HepG2 (cell line): Measurements from ENCODE around the gene CMKLR1. TPM values are rescaled to one million over a fixed set of nuclear protein-coding genes. Genes with fewer than 3 reads are reported as not detected.

ENCODE experiments used
- ATAC-seq: fragments of 200-7000 bp; cut with Tn5 transposase; 3 replicates; pipeline ENCODE4 v1.9.1; 2020; ENCODE audit warnings: mild to moderate bottlenecking, moderate library complexity
- BruUV-seq: library from RNA; stranded (reverse); fragments of 400-500 nt; replicated peaks from 2 replicates; lab custom pipeline; 2021; lab: Mats Ljungman, UMichigan
- CTCF ChIA-PET: fragments of 300-600 bp; formaldehyde crosslinking; extraction: SDS; loops from one replicate; lab custom pipeline; 2021; ENCODE audit warnings: low total read pairs, inconsistent platforms, low intra/inter-chr PET ratio; lab: Yijun Ruan, JAX
- POLR2A ChIA-PET: fragments of 350-600 bp; sonication (Branson Sonifier 250); formaldehyde crosslinking; loops from one replicate; lab custom pipeline; 2020; ENCODE audit warnings: antibody characterized with exemption, inconsistent platforms; lab: Yijun Ruan, JAX
- DNase-seq: peaks from one replicate; pipeline ENCODE4 v3.0.0-alpha.2; 2015; ENCODE audit warnings: low spot score
- FAIRE-seq: peaks from 3 replicates; lab custom pipeline; 2011; peaks lifted over from hg19 to GRCh38; lab: Jason Lieb, UNC
- H2AFZ ChIP-seq: one replicate; pipeline ENCODE4 v1.6.1; 2011; ENCODE audit warnings: low read length, inconsistent platforms
- H3K27ac ChIP-seq: fragments of 300-600 bp; 3 replicates; pipeline ENCODE4 v1.8.0; 2011; ENCODE audit warnings: mixed run types, mild to moderate bottlenecking, mixed read lengths, low read length, inconsistent platforms; ENCODE audit not compliant: insufficient read depth; ENCODE audit errors: extremely low read length
- H3K27me3 ChIP-seq, 2 experiments: fragments of 200-600 bp in 1 of 2; 2 replicates in 1 of 2; 3 replicates in 1 of 2; pipeline versions ENCODE4 v1.6.0 to v1.8.0; 2011; ENCODE audit warnings: low read length in 2 of 2, mild to moderate bottlenecking in 2 of 2, moderate library complexity in 2 of 2, inconsistent platforms in 1 of 2; ENCODE audit not compliant: insufficient read depth in 2 of 2, control insufficient read depth in 1 of 2
- H3K36me3 ChIP-seq, 2 experiments: fragments of 200-600 bp in 1 of 2; replicated peaks in 1 of 2; 2 replicates in 1 of 2; 3 replicates in 1 of 2; pipeline versions ENCODE4 v1.5.1 to v1.8.0; 2011; ENCODE audit warnings: low read length in 2 of 2, inconsistent platforms in 1 of 2; ENCODE audit not compliant: insufficient read depth in 2 of 2, control insufficient read depth in 1 of 2
- H3K4me1 ChIP-seq: 2 replicates; pipeline ENCODE4 v1.5.1; 2012; ENCODE audit warnings: low read length, inconsistent platforms; ENCODE audit not compliant: insufficient read depth
- H3K4me2 ChIP-seq: 2 replicates; pipeline ENCODE4 v1.6.0; 2011; ENCODE audit warnings: low read depth, low read length, inconsistent platforms
- H3K4me3 ChIP-seq, 3 experiments: fragments of 200-600 bp in 1 of 3; sonication (generic), shearing (Covaris generic) in 1 of 3; replicated peaks in 1 of 3; 2 replicates each; pipeline ENCODE4 v1.5.1; 2011 to 2016; ENCODE audit warnings: low read length in 3 of 3, inconsistent platforms in 2 of 3, low read depth in 2 of 3, mild to moderate bottlenecking in 2 of 3, control low read depth in 1 of 3, mixed read lengths in 1 of 3; ENCODE audit not compliant: insufficient read depth in 1 of 3
- H3K79me2 ChIP-seq: one replicate; pipeline ENCODE4 v1.6.1; 2011; ENCODE audit warnings: low read length, inconsistent platforms; ENCODE audit not compliant: insufficient read depth
- H3K9ac ChIP-seq: 2 replicates; pipeline ENCODE4 v1.6.0; 2011; ENCODE audit warnings: mild to moderate bottlenecking, low read depth, low read length, inconsistent platforms; ENCODE audit not compliant: insufficient read depth
- H3K9me3 ChIP-seq: 2 replicates; pipeline ENCODE4 v1.5.1; 2012; ENCODE audit warnings: mild to moderate bottlenecking, low read length
- H4K20me1 ChIP-seq: 2 replicates; pipeline ENCODE4 v1.6.0; 2011; ENCODE audit warnings: inconsistent platforms, mild to moderate bottlenecking, low read length, moderate library complexity; ENCODE audit not compliant: insufficient read depth
- AHDC1 ChIP-seq: sonication (generic); formaldehyde crosslinking; IDR thresholded peaks from 2 replicates; pipeline ENCODE4 v1.5.1; 2020; ENCODE audit warnings: mild to moderate bottlenecking, missing genetic modification reagents, borderline replicate concordance
- FOXM1 ChIP-seq: sonication (generic); formaldehyde crosslinking; IDR thresholded peaks from 2 replicates; pipeline ENCODE4 v1.5.0; 2020; ENCODE audit warnings: missing genetic modification reagents
- HNF4A ChIP-seq: sonication (generic); formaldehyde crosslinking; IDR thresholded peaks from 2 replicates; pipeline ENCODE4 v1.4.0; 2020; ENCODE audit warnings: missing genetic modification reagents
- JDP2 ChIP-seq: sonication (generic); formaldehyde crosslinking; IDR thresholded peaks from 2 replicates; pipeline ENCODE4 v1.8.1; 2022; ENCODE audit warnings: missing genetic modification reagents, borderline replicate concordance
- MTF2 ChIP-seq: sonication (generic); formaldehyde crosslinking; IDR thresholded peaks from 2 replicates; pipeline ENCODE4 v1.5.0; 2020; ENCODE audit warnings: missing genetic modification reagents, borderline replicate concordance
- PHF20 ChIP-seq: sonication (generic); formaldehyde crosslinking; IDR thresholded peaks from 2 replicates; pipeline ENCODE4 v1.5.0; 2020; ENCODE audit warnings: mild to moderate bottlenecking, missing genetic modification reagents
- SALL1 ChIP-seq: sonication (generic); formaldehyde crosslinking; IDR thresholded peaks from 2 replicates; pipeline ENCODE4 v1.8.0; 2022; ENCODE audit warnings: mild to moderate bottlenecking, missing genetic modification reagents
- THAP11 ChIP-seq: IDR thresholded peaks from 2 replicates; pipeline ENCODE4 v1.6.1; 2016; ENCODE audit warnings: missing biosample characterization, missing genetic modification reagents
- ZNF160 ChIP-seq: sonication (generic); formaldehyde crosslinking; IDR thresholded peaks from 2 replicates; pipeline ENCODE4 v1.8.0; 2022; ENCODE audit warnings: mild to moderate bottlenecking, inconsistent platforms, missing genetic modification reagents
- ZNF510 ChIP-seq: sonication (generic); formaldehyde crosslinking; IDR thresholded peaks from 2 replicates; pipeline ENCODE4 v1.4.0; 2020; ENCODE audit warnings: low read depth, mild to moderate bottlenecking, missing genetic modification reagents
- ZNF549 ChIP-seq: sonication (generic); formaldehyde crosslinking; IDR thresholded peaks from 2 replicates; pipeline ENCODE4 v1.5.0; 2020; ENCODE audit warnings: missing genetic modification reagents
- ZNF570 ChIP-seq: sonication (generic); formaldehyde crosslinking; IDR thresholded peaks from 2 replicates; pipeline ENCODE4 v1.4.0; 2020; ENCODE audit warnings: mild to moderate bottlenecking, missing genetic modification reagents, borderline replicate concordance
- whole genome bisulfite sequencing: methylation state at CpG from one replicate; pipeline ENCODE4 v1.1.6; 2017; ENCODE audit warnings: low lambda C conversion rate; 5-methylcytosine and 5-hydroxymethylcytosine counted together
- in situ Hi-C: cut with HindIII; loops from 2 replicates; pipeline ENCODE4 v1.10.0; 2017; ENCODE audit warnings: low pct_unique_long_range_greater_than_20kb; ENCODE audit not compliant: extremely low pct_ligation_motif_present
- intact Hi-C: fragments of 100-400 bp; cut with micrococcal nuclease; formaldehyde crosslinking; loops from one replicate; pipeline ENCODE4 v1.10.0; 2022; ENCODE audit not compliant: unreplicated experiment
- polyA plus RNA-seq, 8 experiments: library from polyadenylated mRNA; depleted of rRNA in 3 of 8; stranded (reverse) in 7 of 8; unstranded in 1 of 8; fragments of >200 nt; fragmentation: Illumina TruSeq in 4 of 8; extraction: Trizol in 4 of 8; gene quantifications; 2 replicates each; pipeline versions ENCODE4 v1.2.1 to v1.2.3, GENCODE V29; 2011 to 2016; ENCODE audit warnings: low read depth in 4 of 8, missing spikeins in 1 of 8, mixed read lengths in 1 of 8; ENCODE audit not compliant: insufficient read depth in 1 of 8
- total RNA-seq, 5 experiments: library from RNA; depleted of rRNA; stranded (reverse); fragments of >200 nt; fragmentation: Illumina TruSeq; extraction: Trizol; gene quantifications; 2 replicates each; pipeline ENCODE4 v1.2.3, GENCODE V29; 2016; ENCODE audit warnings: low read depth in 1 of 5
- TF ChIP-seq, protein P1 (sequence below): IDR thresholded peaks from 2 replicates; pipeline ENCODE4 v1.6.1; 2018; ENCODE audit warnings: missing genetic modification reagents

Gene CMKLR1
- total and polyA plus RNA-seq, 2 of the 13 experiments (the other 11 are each of a cell fraction or from before 2014, with no cell fraction given) = not detected

- TF ChIP-seq, protein P1, sequence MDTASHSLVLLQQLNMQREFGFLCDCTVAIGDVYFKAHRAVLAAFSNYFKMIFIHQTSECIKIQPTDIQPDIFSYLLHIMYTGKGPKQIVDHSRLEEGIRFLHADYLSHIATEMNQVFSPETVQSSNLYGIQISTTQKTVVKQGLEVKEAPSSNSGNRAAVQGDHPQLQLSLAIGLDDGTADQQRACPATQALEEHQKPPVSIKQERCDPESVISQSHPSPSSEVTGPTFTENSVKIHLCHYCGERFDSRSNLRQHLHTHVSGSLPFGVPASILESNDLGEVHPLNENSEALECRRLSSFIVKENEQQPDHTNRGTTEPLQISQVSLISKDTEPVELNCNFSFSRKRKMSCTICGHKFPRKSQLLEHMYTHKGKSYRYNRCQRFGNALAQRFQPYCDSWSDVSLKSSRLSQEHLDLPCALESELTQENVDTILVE (CRISPR knock-in tag) = no peak
- TF ChIP-seq HNF4A (CRISPR knock-in tag) = 0 out of 2 replicates have a peak, but pooled peaks have one; percentile 30
- TF ChIP-seq ZNF570 (CRISPR knock-in tag) = no peak
These were observed 36.5 kb downstream of the CMKLR1 start (continued) for GRCh38 chr12:108302403-108303311.

GRCh38 chr12:108302016-108302402 is 37.1 kb downstream of the CMKLR1 start:
- H3K27me3 ChIP-seq = peaks cover 2 to 22% of the 10 kb centered on the region in 2 experiments; a peak in 3 of 5 replicates
- 35% methylated on average over 6 of the region's 6 CpGs for WGBS
- H3K4me2 ChIP-seq = no peak overlapping the region; the same call in 1 of the 2 replicates
- H2AFZ ChIP-seq = no peak overlapping the region
- no peak overlapping the region for H3K27ac ChIP-seq
- no peak; the same call in 2 of the 3 replicates for ATAC-seq
- H3K79me2 ChIP-seq = no peaks in the 10 kb centered on the region
- no TSS peak for BruUV-seq
- H3K9ac ChIP-seq = no peak overlapping the region
- intact Hi-C loops (loop anchor here (1.0 to 2.0 kb wide), 2 partner anchors 155 to 211 kb away; no protein-coding TSS in a partner anchor), in situ Hi-C loops (no loop called here)
- no peak overlapping the region for H3K4me3 ChIP-seq
- DNase-seq = no peak
- CTCF ChIA-PET = interaction anchor here (1.4 to 1.9 kb wide), 2 partner anchors 155 to 209 kb away, joined by 8 to 20 read pairs; no protein-coding TSS in a partner anchor
- no peaks in the 10 kb centered on the region for H4K20me1 ChIP-seq
- no peaks in the 10 kb centered on the region for H3K36me3 ChIP-seq
- H3K9me3 ChIP-seq = no peaks in the 10 kb centered on the region
- no peak for FAIRE-seq
- peaks cover 52% of the 10 kb centered on the region for H3K4me1 ChIP-seq
- POLR2A ChIA-PET = no interaction called here
- no peak for TF ChIP-seq FOXM1 (CRISPR knock-in tag)
- no peak for TF ChIP-seq ZNF510 (CRISPR knock-in tag)
- no peak for TF ChIP-seq AHDC1 (CRISPR knock-in tag)
- TF ChIP-seq SALL1 = no peak
- no peak for TF ChIP-seq PHF20 (CRISPR knock-in tag)
- no peak for TF ChIP-seq ZNF549 (CRISPR knock-in tag)
- TF ChIP-seq JDP2 (CRISPR knock-in tag) = no peak
- no peak for TF ChIP-seq ZNF160 (CRISPR knock-in tag)
- TF ChIP-seq THAP11 (CRISPR knock-in tag) = no peak
- TF ChIP-seq MTF2 (CRISPR knock-in tag) = no peak
